Measurements from ENCODE around the gene GABRE.

The GABRE gene

DNA sequence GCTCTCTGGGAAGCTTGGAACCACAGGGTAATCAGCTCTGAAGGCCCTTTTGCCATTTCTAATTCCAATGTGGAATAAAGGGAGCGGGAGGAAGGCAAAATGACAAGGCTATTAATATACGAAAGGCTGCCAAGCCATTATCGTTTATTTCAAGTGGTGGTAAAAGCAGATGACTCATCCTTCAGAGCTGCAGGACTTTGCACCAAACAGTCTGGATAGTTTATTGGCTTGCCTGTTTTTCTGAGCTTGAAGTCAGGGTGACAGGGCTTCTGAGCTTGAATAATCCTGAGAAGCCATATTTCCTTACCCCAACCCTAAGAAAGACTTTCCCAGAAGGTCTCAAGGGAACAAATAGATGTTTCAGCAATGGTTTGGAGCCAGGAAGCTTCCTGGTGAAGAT is 7.7 kb upstream of the GABRE start:
- TF ChIP-seq, protein P1, sequence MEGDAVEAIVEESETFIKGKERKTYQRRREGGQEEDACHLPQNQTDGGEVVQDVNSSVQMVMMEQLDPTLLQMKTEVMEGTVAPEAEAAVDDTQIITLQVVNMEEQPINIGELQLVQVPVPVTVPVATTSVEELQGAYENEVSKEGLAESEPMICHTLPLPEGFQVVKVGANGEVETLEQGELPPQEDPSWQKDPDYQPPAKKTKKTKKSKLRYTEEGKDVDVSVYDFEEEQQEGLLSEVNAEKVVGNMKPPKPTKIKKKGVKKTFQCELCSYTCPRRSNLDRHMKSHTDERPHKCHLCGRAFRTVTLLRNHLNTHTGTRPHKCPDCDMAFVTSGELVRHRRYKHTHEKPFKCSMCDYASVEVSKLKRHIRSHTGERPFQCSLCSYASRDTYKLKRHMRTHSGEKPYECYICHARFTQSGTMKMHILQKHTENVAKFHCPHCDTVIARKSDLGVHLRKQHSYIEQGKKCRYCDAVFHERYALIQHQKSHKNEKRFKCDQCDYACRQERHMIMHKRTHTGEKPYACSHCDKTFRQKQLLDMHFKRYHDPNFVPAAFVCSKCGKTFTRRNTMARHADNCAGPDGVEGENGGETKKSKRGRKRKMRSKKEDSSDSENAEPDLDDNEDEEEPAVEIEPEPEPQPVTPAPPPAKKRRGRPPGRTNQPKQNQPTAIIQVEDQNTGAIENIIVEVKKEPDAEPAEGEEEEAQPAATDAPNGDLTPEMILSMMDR (IDR thresholded peaks at IDR 0.05; ENCODE audit: borderline replicate concordance, insufficient read depth, low read depth, low read length): no peak
- no peak overlapping the region for H3K4me3 ChIP-seq (ENCODE audit: low read depth, low read length)

DNA sequence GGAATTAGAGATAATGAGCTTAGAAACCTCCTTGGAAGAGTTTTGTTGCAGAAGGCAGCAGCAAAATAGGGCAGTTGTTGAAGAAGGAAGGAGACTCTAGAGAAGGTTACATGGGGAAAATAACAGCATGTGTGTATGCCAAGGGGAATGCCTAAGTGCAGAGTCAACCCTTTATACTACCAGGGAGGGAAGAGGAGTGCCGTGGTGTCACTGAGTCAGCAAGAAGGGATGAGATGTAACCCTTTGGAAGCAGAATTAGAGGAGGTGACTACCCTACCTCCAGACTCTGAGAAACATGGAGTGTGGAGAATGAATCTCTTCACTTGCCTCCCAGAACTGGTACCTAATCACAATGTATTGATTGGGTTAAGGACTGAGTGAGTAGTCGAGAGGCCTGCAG is 6.7 kb upstream of the GABRE start:
- no peak overlapping the region for H3K4me3 ChIP-seq (ENCODE audit: low read depth, low read length)
- TF ChIP-seq, protein P1 (IDR thresholded peaks at IDR 0.05; ENCODE audit: borderline replicate concordance, insufficient read depth, low read depth, low read length): no peak

DNA sequence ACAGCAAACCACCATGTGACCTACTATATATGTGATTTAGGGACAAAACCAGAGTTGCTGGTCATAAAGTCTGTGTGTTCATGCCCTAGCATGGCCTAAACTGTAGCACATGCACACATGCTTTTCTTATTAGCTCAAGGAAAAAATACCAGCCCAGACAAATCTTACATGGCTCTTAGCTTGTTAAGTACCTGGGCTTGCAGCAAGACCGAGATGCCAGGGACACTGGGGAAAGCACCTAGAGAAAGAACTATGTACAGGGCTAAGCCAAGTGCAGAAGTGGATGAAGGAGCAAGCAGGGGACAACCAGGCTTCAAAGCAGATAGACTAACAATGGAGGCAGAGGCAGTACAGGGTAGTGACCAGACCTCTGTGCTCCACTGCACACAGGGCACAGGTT is 3.4 kb upstream of the GABRE start:
- H3K4me3 ChIP-seq (ENCODE audit: low read depth, low read length): no peak overlapping the region

DNA sequence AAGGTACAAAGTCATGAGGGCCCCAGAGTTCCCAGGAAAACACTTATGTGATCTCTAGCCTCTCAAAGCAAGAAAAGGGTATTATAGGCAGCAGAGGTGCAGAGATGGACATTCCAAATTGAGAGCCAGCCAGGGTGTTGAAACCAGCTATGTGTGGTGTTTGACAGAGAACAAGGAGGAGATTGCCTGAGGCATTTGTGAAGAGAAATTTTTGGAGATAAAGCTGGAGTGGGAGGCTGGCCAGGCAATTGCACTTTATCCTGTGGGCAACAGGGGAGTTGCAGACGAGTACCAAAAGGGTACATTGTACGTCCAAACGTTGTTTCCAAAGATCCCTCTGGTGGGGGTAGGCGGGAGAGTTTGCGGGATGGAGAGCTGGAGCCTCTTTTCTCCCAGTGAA is 2.5 kb upstream of the GABRE start:
- H3K4me3 ChIP-seq (ENCODE audit: low read depth, low read length): no peak overlapping the region
- TF ChIP-seq, protein P1 (IDR thresholded peaks at IDR 0.05; ENCODE audit: borderline replicate concordance, insufficient read depth, low read depth, low read length): no peak

More for the DNA sequence above, 3.4 kb upstream of the GABRE start:
- TF ChIP-seq, protein P1 (IDR thresholded peaks at IDR 0.05; ENCODE audit: borderline replicate concordance, insufficient read depth, low read depth, low read length): no peak

DNA sequence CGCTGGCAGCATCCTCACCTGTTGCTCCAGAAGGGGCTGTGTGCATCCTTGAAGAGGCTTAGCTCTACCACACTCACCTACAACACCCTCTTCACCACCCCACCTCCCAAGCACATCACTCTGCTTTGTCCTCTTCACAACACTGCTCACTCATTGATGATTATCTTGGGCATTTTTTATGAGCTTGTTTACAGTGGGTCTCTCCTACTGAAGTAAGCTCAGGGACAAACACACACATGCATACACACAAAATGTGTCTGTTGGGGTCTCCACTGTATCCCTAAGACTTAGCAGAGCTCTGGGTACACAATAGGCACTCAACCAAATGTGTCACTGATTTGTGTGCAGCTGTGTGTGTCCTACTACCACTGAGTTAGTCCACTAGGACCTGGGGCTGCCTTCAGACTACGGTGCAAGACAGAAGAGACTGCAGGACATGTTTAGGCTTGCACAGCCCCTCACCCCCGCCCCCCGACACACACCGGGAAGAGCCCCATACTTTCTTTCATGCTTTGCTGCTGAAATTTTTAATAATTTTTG is 1.3 kb upstream of the GABRE start:
- TF ChIP-seq, protein P1 (IDR thresholded peaks at IDR 0.05; ENCODE audit: borderline replicate concordance, insufficient read depth, low read depth, low read length): no peak
- H3K4me3 ChIP-seq (ENCODE audit: low read depth, low read length): no peak overlapping the region

DNA sequence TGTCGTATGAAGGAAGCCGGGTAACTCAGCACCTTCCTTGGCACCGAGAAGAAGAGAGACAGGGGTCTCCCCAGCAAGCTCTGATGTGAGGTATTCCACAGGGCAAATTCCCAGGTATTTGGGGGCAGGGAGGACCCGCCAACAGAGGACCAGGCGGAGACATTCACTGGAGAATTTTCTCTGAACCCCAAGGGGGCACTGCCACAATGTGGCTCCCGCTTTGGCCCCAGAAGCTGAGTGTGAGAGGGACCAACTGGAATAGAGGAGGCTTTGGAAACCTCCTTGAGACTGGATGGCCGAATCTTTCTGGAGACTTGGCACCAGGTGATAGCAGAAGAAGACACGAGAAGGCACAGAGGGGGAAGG is 735 bp upstream of the GABRE start:
- TF ChIP-seq, protein P1 (IDR thresholded peaks at IDR 0.05; ENCODE audit: borderline replicate concordance, insufficient read depth, low read depth, low read length): no peak
- no peak overlapping the region for H3K4me3 ChIP-seq (ENCODE audit: low read depth, low read length)

DNA sequence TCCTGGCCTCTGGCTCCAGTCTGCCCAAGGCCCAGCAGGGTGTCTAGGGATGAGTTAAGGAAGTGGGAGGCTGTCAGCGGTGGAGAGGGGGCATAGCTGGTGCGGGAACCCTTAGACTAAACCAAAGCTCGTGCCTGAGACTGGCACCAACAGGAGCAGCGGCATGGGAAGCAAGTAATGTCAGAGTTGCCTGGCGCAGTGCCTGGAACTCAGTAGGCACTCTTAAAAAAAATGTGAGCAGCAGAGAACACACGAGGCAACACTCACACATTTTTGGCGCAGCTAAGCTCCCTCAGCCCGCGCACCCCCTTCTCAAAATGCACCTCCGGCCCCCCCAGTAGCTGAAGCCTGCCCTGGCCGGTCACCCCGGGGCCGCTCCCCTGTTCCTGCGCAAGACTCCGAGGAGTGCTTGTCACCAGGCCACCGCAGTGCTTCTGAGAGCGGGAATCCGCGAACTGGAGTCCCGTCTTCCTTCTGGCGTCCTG is 583 bp downstream of the GABRE start:
- H3K4me3 ChIP-seq (ENCODE audit: low read depth, low read length): no peak overlapping the region
- TF ChIP-seq, protein P1 (IDR thresholded peaks at IDR 0.05; ENCODE audit: borderline replicate concordance, insufficient read depth, low read depth, low read length): no peak
